Adrenal gland (tissue), 12 donors: ENCODE results near the gene IFITM2. TPM values are rescaled to one million over a fixed set of nuclear protein-coding genes. Genes with fewer than 3 reads are reported as not detected.
"Not testable (repeated sequence)": the region's sequence is repeated elsewhere in the genome, so short reads cannot be mapped to it uniquely, and the experiment has no call there.

ENCODE experiments used
- DNase-seq, 7 donors: peaks; one replicate each; pipeline ENCODE4 v3.0.0-alpha.2; 2019 to 2020
- H3K27ac ChIP-seq, 5 donors: fragments of 200-600 bp; sonication (generic) in 4 of 5; 1 replicate in 3 of 5; 2 replicates in 2 of 5; pipeline versions ENCODE4 v1.5.1 to v1.8.0; 2016 to 2020; ENCODE audit warnings: mild to moderate bottlenecking in 1 of 5
- H3K27me3 ChIP-seq: fragments of 200-600 bp; 2 replicates; pipeline ENCODE4 v1.8.0; 2021
- H3K36me3 ChIP-seq, 2 donors: fragments of 200-600 bp; replicated peaks in 1 of 2; 1 replicate in 1 of 2; 2 replicates in 1 of 2; pipeline versions ENCODE4 v1.5.1 to v1.8.0; 2018 to 2022
- H3K4me1 ChIP-seq, 2 donors: fragments of 200-600 bp; replicated peaks in 1 of 2; 1 replicate in 1 of 2; 2 replicates in 1 of 2; pipeline versions ENCODE4 v1.5.1 to v1.8.0; 2018 to 2021
- H3K4me3 ChIP-seq, 4 donors: fragments of 200-600 bp; sonication (generic) in 3 of 4; one replicate each; pipeline ENCODE4 v1.5.1; 2016 to 2018
- H3K9me3 ChIP-seq, 3 donors: fragments of 200-600 bp; sonication (generic) in 1 of 3; replicated peaks in 1 of 3; 1 replicate in 2 of 3; 2 replicates in 1 of 3; pipeline versions ENCODE4 v1.5.1 to v1.8.0; 2016 to 2021
- CTCF ChIP-seq, 6 experiments: fragments of 450-650 bp in 4 of 6; fragments of 200-600 bp in 2 of 6; sonication (generic) in 1 of 6; IDR thresholded peaks; 1 replicate in 5 of 6; 2 replicates in 1 of 6; pipeline versions ENCODE4 v1.5.1 to v1.8.0; 2016 to 2021; ENCODE audit warnings: antibody characterized with exemption in 6 of 6, mild to moderate bottlenecking in 2 of 6, moderate library complexity in 1 of 6
- POLR2A ChIP-seq, 2 donors: fragments of 450-650 bp; IDR thresholded peaks; one replicate each; pipeline ENCODE4 v1.6.1; 2017; ENCODE audit warnings: antibody characterized with exemption in 2 of 2, mild to moderate bottlenecking in 2 of 2, moderate library complexity in 1 of 2
- WGBS, 4 donors: extraction: QIAGEN DNeasy Blood & Tissue Kit in 2 of 4; methylation state at CpG; one replicate each; pipeline versions ENCODE4 v1.1.5 to v1.1.7; 2013 to 2017; 5-methylcytosine and 5-hydroxymethylcytosine counted together
- intact Hi-C, 2 donors: fragments of 100-400 bp; cut with DNase I; formaldehyde crosslinking; loops; one replicate each; pipeline versions ENCODE4 v1.14.1 to v1.15.0; 2022 to 2023
- polyA plus RNA-seq, 3 donors: library from polyadenylated mRNA; stranded (reverse); fragments of 200-250 nt in 2 of 3; fragments of 350-450 nt in 1 of 3; fragmentation: Illumina TruSeq in 1 of 3; extraction: RNeasy Lipid Tissue Mini Kit (QIAGEN cat#74804) in 1 of 3; gene quantifications; one replicate each; pipeline ENCODE4 v1.2.3, GENCODE V29; 2013 to 2014
- total RNA-seq, 9 donors: library from RNA; depleted of rRNA in 4 of 9; stranded (reverse); fragments of >200 nt in 4 of 9; fragments of 120-200 nt in 1 of 9; fragmentation: NEBNext Ultra II Directional in 1 of 9; extraction: Animal tissue kit (Norgen Biotek cat#: 25700) in 1 of 9; gene quantifications; one replicate each; pipeline versions ENCODE4 v1.1.0 to v1.2.4, GENCODE V29; 2013 to 2023
- donor health status: healthy with polysubstance abuse.
- donor health status: Bipolar disorder and iron deficiency.
- donor health status: DM: yes; HTN: yes; CAD: no.
- donor health status: DM: no; HTN: no; CAD: no.
- donor health status: DM: no; HTN: no; CAD: no.
- donor health status: DM: yes; HTN: yes; CAD: no.

The IFITM2 gene
- total and polyA plus RNA-seq, 12 donors, result 30.7 to 835 (median 235) TPM

GRCh38 chr11:319121-319887 is 11.7 kb downstream of the IFITM2 start:
- TF ChIP-seq CTCF (IDR thresholded peaks at IDR 0.05) (peak in 3 of 6 experiments; percentile 21 to 36 (median 26)), POLR2A (IDR thresholded peaks at IDR 0.05) (peak; percentile 31 to 46)
- H3K36me3 ChIP-seq, H3K4me1 ChIP-seq, H3K9me3 ChIP-seq, DNase-seq, intact Hi-C loops: not testable (repeated sequence)
- Histone ChIP-seq H3K27me3 (peaks cover 16% of the 10 kb centered on the region), H3K27ac (peak overlapping the region; percentile 71 to 100 (median 87)), H3K4me3 (peak overlapping the region in 3 of 4 donors; percentile 34 to 90 (median 42))
- WGBS, 4 donors, result 4 to 17% (median 14%) methylated on average over 9 to 20 of the region's 29 CpGs

- H3K4me1 ChIP-seq, DNase-seq, intact Hi-C loops, H3K36me3 ChIP-seq, H3K9me3 ChIP-seq: not testable (repeated sequence)
- Histone ChIP-seq H3K27ac (peak overlapping the region; percentile 87 to 100 (median 91)), H3K27me3 (peaks cover 16% of the 10 kb centered on the region), H3K4me3 (peak overlapping the region in 3 of 4 donors; percentile 34 to 90 (median 42))
- 9 to 30% (median 19%) methylated on average over 2 to 6 of the region's 10 CpGs; no CpG with 5 or more reads in 1 of the 4 donors for WGBS, 4 donors
Observed at GRCh38 chr11:319888-320273, 12.3 kb downstream of the IFITM2 start.

- no peaks in the 10 kb centered on the region for H3K36me3 ChIP-seq
- intact Hi-C loops, result no loop called here
- H3K4me1 ChIP-seq, result peaks cover 17 to 26% of the 10 kb centered on the region in 2 donors
- TF ChIP-seq CTCF (IDR thresholded peaks at IDR 0.05), result no peak
- no peaks in the 10 kb centered on the region for H3K27me3 ChIP-seq
- 69 to 72% (median 71%) methylated on average over 11 of the region's 11 CpGs for WGBS, 4 donors
- no peak for DNase-seq
- no peaks in the 10 kb centered on the region for H3K9me3 ChIP-seq
- H3K27ac ChIP-seq, result peak overlapping the region in 2 of 5 donors; percentile 71 to 75
- no peak overlapping the region for H3K4me3 ChIP-seq
Observed at GRCh38 chr11:324156-324555, 16.5 kb downstream of the IFITM2 start.

- not testable (repeated sequence) for DNase-seq
- H3K27ac ChIP-seq, result peak overlapping the region in 3 of 5 donors; percentile 46 to 95 (median 90)
Observed at GRCh38 chr11:324593-325517, 17.2 kb downstream of the IFITM2 start.

More at GRCh38 chr11:324593-325517, 17.2 kb downstream of the IFITM2 start:
- 60 to 64% (median 63%) methylated on average over 24 to 28 of the region's 34 CpGs for WGBS, 4 donors
- H3K36me3 ChIP-seq, H3K4me3 ChIP-seq, H3K9me3 ChIP-seq, H3K27me3 ChIP-seq, intact Hi-C loops: not testable (repeated sequence)
- H3K4me1 ChIP-seq, result peaks cover 17 to 26% of the 10 kb centered on the region in 2 donors
